ENCODE results near the gene CNKSR3. TPM values are rescaled to one million over a fixed set of nuclear protein-coding genes. Genes with fewer than 3 reads are reported as not detected.
A peak's percentile ranks its signal among the peaks of the same experiment; 100 is the strongest.

Gene CNKSR3
- total and polyA plus RNA-seq, 2 donors from 2014 or later = 13.8 to 63.1 TPM

GRCh38 chr6:154521412-154521811 is 10.9 kb upstream of the CNKSR3 start:
- Histone ChIP-seq H3K27me3 (ENCODE audit: control insufficient read depth, insufficient read depth, low read length) (no peaks in the 10 kb centered on the region), H3K4me1 (ENCODE audit: control insufficient read depth in 2 of 3, insufficient read depth in 2 of 3, low read depth in 1 of 3, low read length in 3 of 3) (peaks cover 0 to 4% (median 0%) of the 10 kb centered on the region in 3 donors), H3K9me3 (ENCODE audit: control insufficient read depth in 2 of 3, insufficient read depth in 1 of 3, low read length in 3 of 3) (no peaks in the 10 kb centered on the region), H3K4me3 (ENCODE audit: low read length in 3 of 3) (no peak overlapping the region), H3K36me3 (ENCODE audit: control insufficient read depth in 2 of 3, insufficient read depth in 3 of 3, low read length in 3 of 3) (no peaks in the 10 kb centered on the region), H3K27ac (ENCODE audit: low read depth in 2 of 2, low read length in 2 of 2) (no peak overlapping the region), H3K9ac (ENCODE audit: low read length in 3 of 3) (no peak overlapping the region)
- DNase-seq (no peak), FAIRE-seq (no peak)
- no peak for TF ChIP-seq CTCF (IDR thresholded peaks at IDR 0.05; ENCODE audit: borderline replicate concordance, extremely low read depth, insufficient read depth)
- intact Hi-C loops (cut with DNase I) = no loop called here

- no peak for TF ChIP-seq CTCF (IDR thresholded peaks at IDR 0.05; ENCODE audit: borderline replicate concordance, extremely low read depth, insufficient read depth)
- no peaks in the 10 kb centered on the region for H3K9me3 ChIP-seq (ENCODE audit: control insufficient read depth in 2 of 3, insufficient read depth in 1 of 3, low read length in 3 of 3)
- no peak for DNase-seq
- no peak overlapping the region for H3K27ac ChIP-seq (ENCODE audit: low read depth in 2 of 2, low read length in 2 of 2)
- no peaks in the 10 kb centered on the region for H3K27me3 ChIP-seq (ENCODE audit: control insufficient read depth, insufficient read depth, low read length)
- no peak overlapping the region for H3K4me3 ChIP-seq (ENCODE audit: low read length in 3 of 3)
- no peak overlapping the region for H3K9ac ChIP-seq (ENCODE audit: low read length in 3 of 3)
- peaks cover 0 to 4% (median 0%) of the 10 kb centered on the region in 3 donors for H3K4me1 ChIP-seq (ENCODE audit: control insufficient read depth in 2 of 3, insufficient read depth in 2 of 3, low read depth in 1 of 3, low read length in 3 of 3)
- FAIRE-seq = no peak
- no peaks in the 10 kb centered on the region for H3K36me3 ChIP-seq (ENCODE audit: control insufficient read depth in 2 of 3, insufficient read depth in 3 of 3, low read length in 3 of 3)
- intact Hi-C loops (cut with DNase I) = no loop called here
These were observed 9.8 kb upstream of the CNKSR3 start for GRCh38 chr6:154520280-154520679.

- no peak overlapping the region for H3K9ac ChIP-seq (ENCODE audit: low read length in 3 of 3)
- no peaks in the 10 kb centered on the region for H3K27me3 ChIP-seq (ENCODE audit: control insufficient read depth, insufficient read depth, low read length)
- no peak overlapping the region for H3K27ac ChIP-seq (ENCODE audit: low read depth in 2 of 2, low read length in 2 of 2)
- intact Hi-C loops (cut with DNase I) = no loop called here
- FAIRE-seq = no peak
- DNase-seq = no peak
- no peaks in the 10 kb centered on the region for H3K36me3 ChIP-seq (ENCODE audit: control insufficient read depth in 2 of 3, insufficient read depth in 3 of 3, low read length in 3 of 3)
- H3K4me3 ChIP-seq (ENCODE audit: low read length in 3 of 3) = no peak overlapping the region
- H3K4me1 ChIP-seq (ENCODE audit: control insufficient read depth in 2 of 3, insufficient read depth in 2 of 3, low read depth in 1 of 3, low read length in 3 of 3) = peaks cover 0 to 4% (median 0%) of the 10 kb centered on the region in 3 donors
- TF ChIP-seq CTCF (IDR thresholded peaks at IDR 0.05; ENCODE audit: borderline replicate concordance, extremely low read depth, insufficient read depth) = no peak
- H3K9me3 ChIP-seq (ENCODE audit: control insufficient read depth in 2 of 3, insufficient read depth in 1 of 3, low read length in 3 of 3) = no peaks in the 10 kb centered on the region
These were observed 7.9 kb upstream of the CNKSR3 start for GRCh38 chr6:154518396-154518795.

- FAIRE-seq (no peak), DNase-seq (no peak)
- Histone ChIP-seq H3K9ac (ENCODE audit: low read length in 3 of 3) (peak overlapping the region in 2 of 3 donors; percentile 56 to 59), H3K27ac (ENCODE audit: low read depth in 2 of 2, low read length in 2 of 2) (peak overlapping the region; percentile 52 to 56), H3K27me3 (ENCODE audit: control insufficient read depth, insufficient read depth, low read length) (no peaks in the 10 kb centered on the region), H3K9me3 (ENCODE audit: control insufficient read depth in 2 of 3, insufficient read depth in 1 of 3, low read length in 3 of 3) (no peaks in the 10 kb centered on the region), H3K4me1 (ENCODE audit: control insufficient read depth in 2 of 3, insufficient read depth in 2 of 3, low read depth in 1 of 3, low read length in 3 of 3) (peaks cover 0 to 4% (median 3%) of the 10 kb centered on the region in 3 donors), H3K36me3 (ENCODE audit: control insufficient read depth in 2 of 3, insufficient read depth in 3 of 3, low read length in 3 of 3) (no peaks in the 10 kb centered on the region), H3K4me3 (ENCODE audit: low read length in 3 of 3) (peak overlapping the region in 2 of 3 donors; percentile 58 to 73)
- intact Hi-C loops (cut with DNase I) = no loop called here
- TF ChIP-seq CTCF (IDR thresholded peaks at IDR 0.05; ENCODE audit: borderline replicate concordance, extremely low read depth, insufficient read depth) = no peak
These were observed 5.8 kb upstream of the CNKSR3 start for GRCh38 chr6:154516276-154516675.

Measured in kidney (tissue), 14 donors.